ENCODE results near the gene DENR. TPM values are rescaled to one million over a fixed set of nuclear protein-coding genes. Genes with fewer than 3 reads are reported as not detected.
"Not testable (repeated sequence)": the region's sequence is repeated elsewhere in the genome, so short reads cannot be mapped to it uniquely, and the experiment has no call there.

DENR gene, protein sequence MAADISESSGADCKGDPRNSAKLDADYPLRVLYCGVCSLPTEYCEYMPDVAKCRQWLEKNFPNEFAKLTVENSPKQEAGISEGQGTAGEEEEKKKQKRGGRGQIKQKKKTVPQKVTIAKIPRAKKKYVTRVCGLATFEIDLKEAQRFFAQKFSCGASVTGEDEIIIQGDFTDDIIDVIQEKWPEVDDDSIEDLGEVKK
- total RNA-seq (2021; ENCODE audit: unreplicated experiment) (68.7 TPM), Bru-seq, nascent RNA (percentile 95 among the genes with signal in this experiment), BruChase-seq, experiment 1, labeled RNA remaining after a 2-hour chase (percentile 97 among the genes with signal in this experiment), BruChase-seq, experiment 2, labeled RNA remaining after a 6-hour chase (percentile 97 among the genes with signal in this experiment)
- polyA plus RNA-seq (2012; ENCODE audit: insufficient read length), result 61.6 TPM
- long read RNA-seq, partial matches to known transcripts, result 17 of 35 reads
- long read RNA-seq, other reads (novel, unspliced or antisense), result 18 of 35 reads

DNA sequence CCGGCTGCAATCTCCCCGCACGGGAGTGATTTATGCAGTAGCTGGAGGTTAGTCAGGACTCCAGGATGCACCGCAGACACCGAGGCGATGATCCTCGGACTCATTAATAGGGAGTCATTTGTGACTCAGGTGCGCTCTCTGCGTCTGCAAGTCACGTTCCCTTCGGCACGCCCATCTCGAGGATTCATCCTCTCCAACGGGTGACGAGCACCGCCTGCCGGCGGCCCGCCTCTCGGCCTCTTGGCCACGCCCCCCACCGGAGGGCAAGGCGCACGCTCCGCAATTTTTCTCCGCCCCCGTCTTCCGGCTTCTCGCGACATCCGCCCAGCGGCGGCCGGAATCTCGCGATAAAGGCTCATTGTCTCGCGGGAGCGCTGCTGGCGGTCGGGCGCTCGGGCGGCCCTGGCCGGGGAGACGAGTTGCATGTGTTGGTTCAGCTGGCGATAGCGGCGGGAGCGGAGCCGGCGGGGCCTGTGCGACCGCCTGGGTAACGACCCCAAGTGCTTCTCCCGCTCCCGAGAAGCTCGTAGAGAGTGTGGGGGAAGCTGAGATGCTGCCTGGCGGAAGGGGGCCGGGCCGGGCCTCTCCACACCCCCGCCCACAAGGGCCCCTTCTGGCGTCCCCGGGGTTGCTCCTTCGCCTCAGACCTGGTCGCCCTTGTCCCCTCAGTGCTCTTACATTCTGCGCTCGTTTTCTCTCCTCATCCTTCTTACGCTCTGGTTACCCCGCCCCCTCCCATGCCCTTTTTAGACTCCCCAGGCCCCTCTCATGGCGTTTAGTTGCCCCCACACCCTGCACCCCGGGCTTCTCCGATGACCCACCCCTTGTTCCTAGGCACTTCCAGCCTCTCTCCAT, at the start of gene DENR:
DENR (plus strand) TSS at position 361 of the 855 bp plus-strand sequence. CDS start 878 bp downstream, outside the sequence.
- BruUV-seq (replicated peaks), result no TSS peak
- CTCF ChIA-PET, result no interaction called here
- in situ Hi-C loops (cut with HindIII; ENCODE audit: low pct_unique_long_range_greater_than_20kb, low sequenced_read_pairs), result no loop called here

DNA sequence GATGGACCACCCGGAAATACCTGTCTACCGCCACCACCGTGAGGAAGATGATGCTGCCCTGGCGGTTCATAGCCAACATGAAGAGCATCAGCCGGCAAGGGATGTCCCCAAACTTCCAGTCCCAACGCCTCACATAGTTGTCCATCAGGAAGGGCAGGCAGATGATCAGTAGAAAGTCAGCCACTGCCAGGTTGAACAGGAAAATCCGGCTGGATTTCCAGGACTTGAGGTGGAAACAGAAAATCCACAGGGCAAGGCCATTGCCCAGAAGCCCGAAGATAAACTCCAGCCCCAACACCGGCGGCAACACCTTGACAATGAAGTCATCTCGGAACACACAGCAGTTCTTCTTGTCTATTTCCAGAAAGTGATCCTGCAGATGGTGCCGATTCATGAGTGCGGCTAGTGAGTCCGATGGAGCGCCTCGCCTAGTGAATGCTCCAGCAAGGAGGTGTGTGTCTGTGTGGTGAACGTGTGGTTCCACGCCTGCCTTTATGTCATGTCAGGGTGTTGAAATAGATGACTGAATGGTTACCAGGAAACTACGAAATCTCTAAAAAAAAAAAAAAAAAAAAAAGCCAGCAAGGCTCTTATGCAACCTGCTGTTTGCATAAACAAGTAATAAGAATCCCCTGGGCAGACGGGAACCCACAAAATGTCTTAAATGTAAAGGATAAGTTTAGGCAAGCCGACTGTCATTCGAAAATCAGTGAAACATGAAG, 49.6 kb upstream of the DENR start, which contains the start of gene HCAR2:
HCAR2 (minus strand) TSS at position 468 of the 722 bp plus-strand sequence; CDS start at position 394, 74 bp downstream.
- DNase-seq (ENCODE audit: low read depth, low spot score); CTCF ChIA-PET; ATAC-seq; H3K36me3 ChIP-seq (ENCODE audit: control insufficient read depth, insufficient read depth, low read length); POLR2A ChIA-PET; H3K9me3 ChIP-seq (ENCODE audit: control insufficient read depth, insufficient read depth, low read depth, low read length); H3K27me3 ChIP-seq (ENCODE audit: control insufficient read depth, insufficient read depth, low read length); intact Hi-C loops (cut with micrococcal nuclease; ENCODE audit: unreplicated experiment); H3K27ac ChIP-seq (ENCODE audit: low read length); in situ Hi-C loops (cut with HindIII; ENCODE audit: low pct_unique_long_range_greater_than_20kb, low sequenced_read_pairs); H3K4me1 ChIP-seq (ENCODE audit: control insufficient read depth, insufficient read depth, low read length); H3K4me3 ChIP-seq (ENCODE audit: low read depth in 2 of 2, low read length in 2 of 2); BruUV-seq (replicated peaks): not testable (repeated sequence)

More for the DNA sequence above, at the start of gene DENR:
- Histone ChIP-seq H3K36me3 (ENCODE audit: control insufficient read depth, insufficient read depth, low read length) (peaks cover 34% of the 10 kb centered on the region), H3K4me3 (ENCODE audit: low read depth in 2 of 2, low read length in 2 of 2) (peak within 1 kb of the TSS; percentile 91 to 98), H3K27ac (ENCODE audit: low read length) (peak within 1 kb of the TSS; percentile 98), H3K9me3 (ENCODE audit: control insufficient read depth, insufficient read depth, low read depth, low read length) (no peaks in the 10 kb centered on the region), H3K4me1 (ENCODE audit: control insufficient read depth, insufficient read depth, low read length) (peaks cover 12% of the 10 kb centered on the region), H3K27me3 (ENCODE audit: control insufficient read depth, insufficient read depth, low read length) (no peaks in the 10 kb centered on the region)
- POLR2A ChIA-PET, result no interaction called here
- DNase-seq (ENCODE audit: low read depth, low spot score) (peak; percentile 94), ATAC-seq (peak; percentile 97)
- intact Hi-C loops (cut with micrococcal nuclease; ENCODE audit: unreplicated experiment), result loop anchor here (5.0 kb wide), 1 partner anchor 115 kb away; no protein-coding TSS in a partner anchor
- peak; percentile 95 for TF ChIP-seq POLR2AphosphoS5 (IDR thresholded peaks at IDR 0.05; ENCODE audit: low read depth, low read length)
- peak; percentile 99 for TF ChIP-seq SIN3A (IDR thresholded peaks at IDR 0.05; ENCODE audit: borderline replicate concordance, insufficient read depth, low read depth, low read length)
- TF ChIP-seq, protein P1, sequence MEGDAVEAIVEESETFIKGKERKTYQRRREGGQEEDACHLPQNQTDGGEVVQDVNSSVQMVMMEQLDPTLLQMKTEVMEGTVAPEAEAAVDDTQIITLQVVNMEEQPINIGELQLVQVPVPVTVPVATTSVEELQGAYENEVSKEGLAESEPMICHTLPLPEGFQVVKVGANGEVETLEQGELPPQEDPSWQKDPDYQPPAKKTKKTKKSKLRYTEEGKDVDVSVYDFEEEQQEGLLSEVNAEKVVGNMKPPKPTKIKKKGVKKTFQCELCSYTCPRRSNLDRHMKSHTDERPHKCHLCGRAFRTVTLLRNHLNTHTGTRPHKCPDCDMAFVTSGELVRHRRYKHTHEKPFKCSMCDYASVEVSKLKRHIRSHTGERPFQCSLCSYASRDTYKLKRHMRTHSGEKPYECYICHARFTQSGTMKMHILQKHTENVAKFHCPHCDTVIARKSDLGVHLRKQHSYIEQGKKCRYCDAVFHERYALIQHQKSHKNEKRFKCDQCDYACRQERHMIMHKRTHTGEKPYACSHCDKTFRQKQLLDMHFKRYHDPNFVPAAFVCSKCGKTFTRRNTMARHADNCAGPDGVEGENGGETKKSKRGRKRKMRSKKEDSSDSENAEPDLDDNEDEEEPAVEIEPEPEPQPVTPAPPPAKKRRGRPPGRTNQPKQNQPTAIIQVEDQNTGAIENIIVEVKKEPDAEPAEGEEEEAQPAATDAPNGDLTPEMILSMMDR (IDR thresholded peaks at IDR 0.05), result peak; percentile 92
- TF ChIP-seq, protein P2, sequence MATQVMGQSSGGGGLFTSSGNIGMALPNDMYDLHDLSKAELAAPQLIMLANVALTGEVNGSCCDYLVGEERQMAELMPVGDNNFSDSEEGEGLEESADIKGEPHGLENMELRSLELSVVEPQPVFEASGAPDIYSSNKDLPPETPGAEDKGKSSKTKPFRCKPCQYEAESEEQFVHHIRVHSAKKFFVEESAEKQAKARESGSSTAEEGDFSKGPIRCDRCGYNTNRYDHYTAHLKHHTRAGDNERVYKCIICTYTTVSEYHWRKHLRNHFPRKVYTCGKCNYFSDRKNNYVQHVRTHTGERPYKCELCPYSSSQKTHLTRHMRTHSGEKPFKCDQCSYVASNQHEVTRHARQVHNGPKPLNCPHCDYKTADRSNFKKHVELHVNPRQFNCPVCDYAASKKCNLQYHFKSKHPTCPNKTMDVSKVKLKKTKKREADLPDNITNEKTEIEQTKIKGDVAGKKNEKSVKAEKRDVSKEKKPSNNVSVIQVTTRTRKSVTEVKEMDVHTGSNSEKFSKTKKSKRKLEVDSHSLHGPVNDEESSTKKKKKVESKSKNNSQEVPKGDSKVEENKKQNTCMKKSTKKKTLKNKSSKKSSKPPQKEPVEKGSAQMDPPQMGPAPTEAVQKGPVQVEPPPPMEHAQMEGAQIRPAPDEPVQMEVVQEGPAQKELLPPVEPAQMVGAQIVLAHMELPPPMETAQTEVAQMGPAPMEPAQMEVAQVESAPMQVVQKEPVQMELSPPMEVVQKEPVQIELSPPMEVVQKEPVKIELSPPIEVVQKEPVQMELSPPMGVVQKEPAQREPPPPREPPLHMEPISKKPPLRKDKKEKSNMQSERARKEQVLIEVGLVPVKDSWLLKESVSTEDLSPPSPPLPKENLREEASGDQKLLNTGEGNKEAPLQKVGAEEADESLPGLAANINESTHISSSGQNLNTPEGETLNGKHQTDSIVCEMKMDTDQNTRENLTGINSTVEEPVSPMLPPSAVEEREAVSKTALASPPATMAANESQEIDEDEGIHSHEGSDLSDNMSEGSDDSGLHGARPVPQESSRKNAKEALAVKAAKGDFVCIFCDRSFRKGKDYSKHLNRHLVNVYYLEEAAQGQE (IDR thresholded peaks at IDR 0.05; ENCODE audit: insufficient read depth in 1 of 2, low read depth in 2 of 2, low read length in 1 of 2), result no peak
- no peak for TF ChIP-seq TCF7L2 (IDR thresholded peaks at IDR 0.05; ENCODE audit: low read depth, low read length)

DNA sequence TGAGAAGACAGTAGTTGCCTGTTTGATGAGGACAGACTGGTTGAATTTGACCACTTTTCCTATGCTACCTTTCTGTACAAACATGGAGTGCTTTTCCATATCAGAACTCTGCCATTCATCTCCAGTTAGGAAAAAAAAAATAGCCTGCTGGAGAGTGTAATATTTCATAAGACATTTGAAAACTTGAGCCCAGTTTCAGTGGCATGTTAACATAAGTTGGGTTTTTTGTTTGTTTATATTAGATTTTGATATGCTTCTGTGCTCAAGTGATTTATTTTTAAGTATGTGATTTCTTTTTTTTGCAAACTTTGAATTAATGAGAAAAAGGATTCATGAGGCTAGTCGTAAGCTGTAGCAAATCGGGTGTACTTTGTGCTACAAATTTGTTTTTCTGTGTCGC, 48.8 kb upstream of the DENR start:
- in situ Hi-C loops (cut with HindIII; ENCODE audit: low pct_unique_long_range_greater_than_20kb, low sequenced_read_pairs); DNase-seq (ENCODE audit: low read depth, low spot score); H3K27me3 ChIP-seq (ENCODE audit: control insufficient read depth, insufficient read depth, low read length); H3K4me3 ChIP-seq (ENCODE audit: low read depth in 2 of 2, low read length in 2 of 2); intact Hi-C loops (cut with micrococcal nuclease; ENCODE audit: unreplicated experiment); H3K27ac ChIP-seq (ENCODE audit: low read length); H3K4me1 ChIP-seq (ENCODE audit: control insufficient read depth, insufficient read depth, low read length); H3K9me3 ChIP-seq (ENCODE audit: control insufficient read depth, insufficient read depth, low read depth, low read length); BruUV-seq (replicated peaks); H3K36me3 ChIP-seq (ENCODE audit: control insufficient read depth, insufficient read depth, low read length); POLR2A ChIA-PET; ATAC-seq: not testable (repeated sequence)
- CTCF ChIA-PET, result interaction anchor here (0.6 kb wide), 1 partner anchor 639 kb away, joined by 6 read pairs; no protein-coding TSS in a partner anchor

- BruUV-seq (replicated peaks); ATAC-seq; in situ Hi-C loops (cut with HindIII; ENCODE audit: low pct_unique_long_range_greater_than_20kb, low sequenced_read_pairs); H3K9me3 ChIP-seq (ENCODE audit: control insufficient read depth, insufficient read depth, low read depth, low read length); H3K4me3 ChIP-seq (ENCODE audit: low read depth in 2 of 2, low read length in 2 of 2); H3K27ac ChIP-seq (ENCODE audit: low read length); POLR2A ChIA-PET; H3K27me3 ChIP-seq (ENCODE audit: control insufficient read depth, insufficient read depth, low read length); H3K36me3 ChIP-seq (ENCODE audit: control insufficient read depth, insufficient read depth, low read length); H3K4me1 ChIP-seq (ENCODE audit: control insufficient read depth, insufficient read depth, low read length); DNase-seq (ENCODE audit: low read depth, low spot score); intact Hi-C loops (cut with micrococcal nuclease; ENCODE audit: unreplicated experiment); CTCF ChIA-PET: not testable (repeated sequence)
These were observed 43.3 kb upstream of the DENR start for GRCh38 chr12:122709287-122709686.
